Endothelial cell of umbilical vein (primary cell): ENCODE measurements around the gene PRKCZ. TPM values are rescaled to one million over a fixed set of nuclear protein-coding genes. Genes with fewer than 3 reads are reported as not detected.

Experiments used
- BruUV-seq: library from RNA; stranded (reverse); fragments of 400-500 nt; replicated peaks from 2 replicates; lab custom pipeline; 2021; lab: Mats Ljungman, UMichigan
- CTCF ChIA-PET: fragments of 300-600, 350-600 bp; sonication (Branson Sonifier 250); formaldehyde crosslinking; loops from one replicate; lab custom pipeline; 2021; ENCODE audit warnings: antibody characterized with exemption, inconsistent platforms; lab: Charles Lee
- POLR2A ChIA-PET: fragments of 300-600, 350-600 bp; sonication (Branson Sonifier 250); formaldehyde crosslinking; loops from one replicate; lab custom pipeline; 2021; ENCODE audit warnings: antibody characterized with exemption, inconsistent platforms; lab: Charles Lee
- DNase-seq: peaks from one replicate; pipeline ENCODE4 v3.0.0-alpha.2; 2011; ENCODE audit warnings: low read depth, low spot score
- FAIRE-seq: peaks from 2 replicates; lab custom pipeline; 2011; peaks lifted over from hg19 to GRCh38; lab: Jason Lieb, UNC
- H2AFZ ChIP-seq: 2 replicates; pipeline ENCODE4 v1.6.0; 2012; ENCODE audit warnings: low read depth, low read length, control low read depth, inconsistent platforms
- H3K27ac ChIP-seq: 2 replicates; pipeline ENCODE4 v1.5.1; 2011; ENCODE audit warnings: low read depth, mild to moderate bottlenecking, control low read depth, low read length, moderate library complexity; ENCODE audit not compliant: insufficient read depth
- H3K27me3 ChIP-seq, 2 experiments: 2 replicates each; pipeline versions ENCODE4 v1.6.0 to v1.6.1; 2011; ENCODE audit warnings: low read length in 2 of 2, mixed read lengths in 1 of 2; ENCODE audit not compliant: control insufficient read depth in 2 of 2, insufficient read depth in 2 of 2
- H3K36me3 ChIP-seq, 2 experiments: 2 replicates in 1 of 2; 3 replicates in 1 of 2; pipeline ENCODE4 v1.5.1; 2011; ENCODE audit warnings: low read length in 2 of 2, mild to moderate bottlenecking in 1 of 2, moderate library complexity in 1 of 2; ENCODE audit not compliant: control insufficient read depth in 2 of 2, insufficient read depth in 2 of 2; ENCODE audit errors: extremely low read depth in 1 of 2
- H3K4me1 ChIP-seq: 3 replicates; pipeline ENCODE4 v1.5.1; 2011; ENCODE audit warnings: mild to moderate bottlenecking, low read length; ENCODE audit not compliant: control insufficient read depth, insufficient read depth; ENCODE audit errors: extremely low read depth
- H3K4me2 ChIP-seq: 2 replicates; pipeline ENCODE4 v1.6.1; 2011; ENCODE audit warnings: low read length, control low read depth, mixed read lengths; ENCODE audit not compliant: insufficient read depth
- H3K4me3 ChIP-seq, 3 experiments: fragments of 200-600 bp in 1 of 3; sonication (generic), shearing (Covaris generic) in 1 of 3; replicated peaks in 1 of 3; 2 replicates each; pipeline ENCODE4 v1.5.1; 2011 to 2016; ENCODE audit warnings: control low read depth in 3 of 3, low read length in 3 of 3, mild to moderate bottlenecking in 2 of 3, inconsistent platforms in 1 of 3, low read depth in 1 of 3, moderate library complexity in 1 of 3; ENCODE audit not compliant: insufficient read depth in 1 of 3
- H3K79me2 ChIP-seq: 2 replicates; pipeline ENCODE4 v1.6.0; 2012; ENCODE audit warnings: low read length, inconsistent platforms; ENCODE audit not compliant: control insufficient read depth, insufficient read depth
- H3K9ac ChIP-seq: replicated peaks from 2 replicates; pipeline ENCODE3; 2011; ENCODE audit warnings: low read length, control low read depth; ENCODE audit not compliant: insufficient read depth; ENCODE audit errors: extremely low read depth
- H3K9me1 ChIP-seq: replicated peaks from 3 replicates; pipeline ENCODE4 v1.6.0; 2011; ENCODE audit warnings: mild to moderate bottlenecking, low read length; ENCODE audit not compliant: control insufficient read depth, insufficient read depth; ENCODE audit errors: extremely low read depth
- H3K9me3 ChIP-seq: replicated peaks from 2 replicates; pipeline ENCODE4 v1.5.1; 2012; ENCODE audit warnings: low read length, inconsistent platforms; ENCODE audit not compliant: control insufficient read depth, insufficient read depth
- H4K20me1 ChIP-seq: replicated peaks from 2 replicates; pipeline ENCODE3; 2011; ENCODE audit warnings: mild to moderate bottlenecking, low read length; ENCODE audit not compliant: control insufficient read depth, insufficient read depth; ENCODE audit errors: extremely low read depth
- CTCF ChIP-seq, 2 donors: IDR thresholded peaks; 1 replicate in 1 of 2; 2 replicates in 1 of 2; pipeline ENCODE4 v1.5.1; 2011; ENCODE audit warnings: low read length in 2 of 2, mild to moderate bottlenecking in 2 of 2, moderate library complexity in 2 of 2, control low read depth in 1 of 2, inconsistent platforms in 1 of 2, low read depth in 1 of 2; ENCODE audit not compliant: insufficient read depth in 1 of 2; ENCODE audit errors: extremely low read depth in 1 of 2
- EZH2 ChIP-seq: IDR thresholded peaks from 2 replicates; pipeline ENCODE4 v1.6.1; 2012; ENCODE audit warnings: borderline replicate concordance, low read depth, mild to moderate bottlenecking, moderate library complexity, low read length, inconsistent platforms; ENCODE audit not compliant: severe bottlenecking
- FOS ChIP-seq: IDR thresholded peaks from 2 replicates; pipeline ENCODE4 v1.6.1; 2011; ENCODE audit warnings: mild to moderate bottlenecking, low read length, moderate library complexity, borderline replicate concordance; ENCODE audit not compliant: insufficient read depth
- GATA2 ChIP-seq: IDR thresholded peaks from 2 replicates; pipeline ENCODE4 v1.7.0; 2011; ENCODE audit warnings: low read depth, mild to moderate bottlenecking, moderate library complexity, mixed read lengths, low read length; ENCODE audit not compliant: insufficient read length, insufficient read depth
- JUN ChIP-seq: IDR thresholded peaks from 2 replicates; pipeline ENCODE4 v1.6.1; 2011; ENCODE audit warnings: borderline replicate concordance, low read depth; ENCODE audit not compliant: insufficient read length, insufficient read depth
- MAX ChIP-seq: IDR thresholded peaks from 2 replicates; pipeline ENCODE4 v1.6.1; 2011; ENCODE audit not compliant: insufficient read depth, insufficient read length
- MYC ChIP-seq: IDR thresholded peaks from one replicate; pipeline ENCODE4 v1.6.1; 2011; ENCODE audit warnings: mild to moderate bottlenecking, low read depth, low read length
- POLR2A ChIP-seq: IDR thresholded peaks from 2 replicates; pipeline ENCODE4 v1.6.1; 2012; ENCODE audit warnings: low read depth, mild to moderate bottlenecking, control low read depth, low read length
- POLR2AphosphoS5 ChIP-seq: IDR thresholded peaks from 2 replicates; pipeline ENCODE4 v1.6.1; 2012; ENCODE audit warnings: low read depth, mild to moderate bottlenecking, control low read depth, low read length, moderate library complexity; ENCODE audit not compliant: insufficient read depth
- dilution Hi-C: fragments of 300-500 bp; cut with MboI; formaldehyde crosslinking; loops from one replicate; pipeline ENCODE4 v1.15.0; 2019; ENCODE audit warnings: low sequenced_read_pairs; ENCODE audit not compliant: extremely low pct_ligation_motif_present
- intact Hi-C: fragments of 100-400 bp; cut with micrococcal nuclease; formaldehyde crosslinking; loops from one replicate; pipeline ENCODE4 v1.10.0; 2022
- polyA plus RNA-seq, 4 experiments: library from polyadenylated mRNA; depleted of rRNA in 3 of 4; stranded (reverse) in 3 of 4; unstranded in 1 of 4; fragments of >200 nt; gene quantifications; 2 replicates each; pipeline versions ENCODE4 v1.2.1 to v1.2.3, GENCODE V29; 2011 to 2012; ENCODE audit warnings: missing spikeins in 1 of 4
- total RNA-seq: library from RNA; stranded (reverse); gene quantifications from 2 replicates; pipeline ENCODE4 v1.2.3, GENCODE V29; 2021

Gene PRKCZ
- total and polyA plus RNA-seq, 2 donors (not counting 3 experiments of a cell fraction or from before 2014, with no cell fraction given) = 0.22 to 1.7 TPM

- H3K4me3 ChIP-seq = no peak overlapping the region
- POLR2A ChIA-PET = no interaction called here
- FAIRE-seq = no peak
- H3K9me3 ChIP-seq = no peaks in the 10 kb centered on the region
- dilution Hi-C loops (no loop called here), intact Hi-C loops (loop anchor here (1.0 kb wide), 1 partner anchor 67 kb away; no protein-coding TSS in a partner anchor)
- no peaks in the 10 kb centered on the region for H3K79me2 ChIP-seq
- H4K20me1 ChIP-seq = no peaks in the 10 kb centered on the region
- H3K4me2 ChIP-seq = no peak overlapping the region
- no peak overlapping the region for H3K9ac ChIP-seq
- H3K36me3 ChIP-seq = no peaks in the 10 kb centered on the region
- TF ChIP-seq EZH2 (no peak), FOS (no peak), POLR2AphosphoS5 (no peak), GATA2 (no peak), MYC (no peak), CTCF (IDR thresholded peaks at IDR 0.05; ENCODE audit: extremely low read depth in 1 of 2, insufficient read depth in 1 of 2, low read depth in 1 of 2, low read length in 2 of 2) (no peak), MAX (no peak), JUN (no peak), POLR2A (no peak)
- no peak overlapping the region for H2AFZ ChIP-seq
- no peaks in the 10 kb centered on the region for H3K4me1 ChIP-seq
- H3K9me1 ChIP-seq = no peaks in the 10 kb centered on the region
- no peak for DNase-seq
- BruUV-seq = no TSS peak
- CTCF ChIA-PET = interaction anchor here (2.1 kb wide), 1 partner anchor 66 kb away, joined by 13 read pairs; no protein-coding TSS in a partner anchor
- H3K27me3 ChIP-seq = no peaks in the 10 kb centered on the region
- no peak overlapping the region for H3K27ac ChIP-seq
Observed at GRCh38 chr1:2107586-2108212, 57.5 kb downstream of the PRKCZ start.
